Esophagus muscularis mucosa (tissue), 4 donors: Measurements from ENCODE around the gene PLP2. TPM values are rescaled to one million over a fixed set of nuclear protein-coding genes. Genes with fewer than 3 reads are reported as not detected.
"Not testable (repeated sequence)": the region's sequence is repeated elsewhere in the genome, so short reads cannot be mapped to it uniquely, and the experiment has no call there.

Experiments used
- DNase-seq: peaks from one replicate; pipeline ENCODE4 v3.0.0-alpha.2; 2017; ENCODE audit errors: extremely low spot score
- H3K27ac ChIP-seq, 4 donors: fragments of 200-600 bp; sonication (generic); replicated peaks in 1 of 4; 1 replicate in 3 of 4; 2 replicates in 1 of 4; pipeline ENCODE4 v1.5.1; 2016 to 2019; ENCODE audit warnings: mild to moderate bottlenecking in 1 of 4
- H3K27me3 ChIP-seq, 4 donors: fragments of 200-600 bp; sonication (generic); one replicate each; pipeline versions ENCODE4 v1.5.1 to v1.6.0; 2016 to 2019
- H3K36me3 ChIP-seq, 4 donors: fragments of 200-600 bp; sonication (generic); one replicate each; pipeline ENCODE4 v1.5.1; 2016 to 2019
- H3K4me1 ChIP-seq, 4 donors: fragments of 200-600 bp; sonication (generic); one replicate each; pipeline ENCODE4 v1.5.1; 2016 to 2019
- H3K4me3 ChIP-seq, 4 donors: fragments of 200-600 bp; sonication (generic); 1 replicate in 2 of 4; 2 replicates in 2 of 4; pipeline ENCODE4 v1.5.1; 2016 to 2019; ENCODE audit warnings: mild to moderate bottlenecking in 4 of 4, moderate library complexity in 1 of 4
- H3K9me3 ChIP-seq, 4 donors: fragments of 200-600 bp; sonication (generic); 1 replicate in 3 of 4; 2 replicates in 1 of 4; pipeline ENCODE4 v1.5.1; 2016 to 2019
- EP300 ChIP-seq: sonication (generic); formaldehyde crosslinking; IDR thresholded peaks from one replicate; pipeline ENCODE4 v1.6.1; 2017; ENCODE audit warnings: antibody characterized with exemption
- POLR2A ChIP-seq: fragments of 450-650 bp; IDR thresholded peaks from one replicate; pipeline ENCODE4 v1.6.1; 2017; ENCODE audit warnings: antibody characterized with exemption, moderate library complexity, mild to moderate bottlenecking, low read depth
- POLR2AphosphoS5 ChIP-seq, 2 donors: sonication (generic); formaldehyde crosslinking; IDR thresholded peaks; one replicate each; pipeline ENCODE4 v1.6.1; 2017; ENCODE audit warnings: antibody characterized with exemption in 2 of 2
- WGBS: methylation state at CpG from one replicate; pipeline ENCODE4 v1.1.5; 2018; 5-methylcytosine and 5-hydroxymethylcytosine counted together
- intact Hi-C: fragments of 100-400 bp; cut with DNase I; formaldehyde crosslinking; loops from one replicate; pipeline ENCODE4 v1.15.1; 2023
- total RNA-seq, 4 donors: library from RNA; depleted of rRNA; stranded (reverse); fragments of >200 nt; gene quantifications; one replicate each; pipeline versions ENCODE4 v1.1.0 to v1.2.1, GENCODE V29; 2016
- TF ChIP-seq, protein P1 (sequence below), 3 experiments: fragments of 200-600 bp in 2 of 3; fragments of 450-650 bp in 1 of 3; sonication (generic) in 2 of 3; IDR thresholded peaks; one replicate each; pipeline ENCODE4 v1.5.1; 2017 to 2019; ENCODE audit warnings: antibody characterized with exemption in 3 of 3, mild to moderate bottlenecking in 2 of 3, moderate library complexity in 1 of 3

Gene PLP2
- total RNA-seq, 4 donors from 2014 or later, result 55.3 to 101 (median 76.3) TPM

DNA sequence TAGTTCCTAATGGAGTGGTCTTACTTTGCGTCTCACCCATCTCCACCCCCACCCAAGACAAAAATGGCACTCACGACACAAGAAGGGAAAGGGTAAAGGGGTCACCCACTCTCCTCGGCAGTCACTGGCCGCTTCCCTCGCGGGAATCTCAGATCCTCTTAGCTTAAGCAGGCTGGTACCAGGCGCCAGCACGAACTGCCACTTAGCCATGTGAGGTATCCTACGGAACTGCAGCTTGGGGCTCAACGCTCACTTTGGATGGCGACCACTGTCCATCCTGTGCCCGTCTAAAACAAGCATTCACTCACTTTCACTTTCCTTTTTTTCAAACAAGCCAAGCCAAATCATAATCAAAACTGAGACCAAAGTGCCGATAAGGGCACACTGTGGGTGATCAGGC lies 23.8 kb upstream of the PLP2 start:
- Histone ChIP-seq H3K4me1 (no peaks in the 10 kb centered on the region), H3K27ac (no peak overlapping the region), H3K9me3 (no peaks in the 10 kb centered on the region), H3K36me3 (no peaks in the 10 kb centered on the region), H3K4me3 (no peak overlapping the region), H3K27me3 (no peaks in the 10 kb centered on the region)
- TF ChIP-seq, protein P1, sequence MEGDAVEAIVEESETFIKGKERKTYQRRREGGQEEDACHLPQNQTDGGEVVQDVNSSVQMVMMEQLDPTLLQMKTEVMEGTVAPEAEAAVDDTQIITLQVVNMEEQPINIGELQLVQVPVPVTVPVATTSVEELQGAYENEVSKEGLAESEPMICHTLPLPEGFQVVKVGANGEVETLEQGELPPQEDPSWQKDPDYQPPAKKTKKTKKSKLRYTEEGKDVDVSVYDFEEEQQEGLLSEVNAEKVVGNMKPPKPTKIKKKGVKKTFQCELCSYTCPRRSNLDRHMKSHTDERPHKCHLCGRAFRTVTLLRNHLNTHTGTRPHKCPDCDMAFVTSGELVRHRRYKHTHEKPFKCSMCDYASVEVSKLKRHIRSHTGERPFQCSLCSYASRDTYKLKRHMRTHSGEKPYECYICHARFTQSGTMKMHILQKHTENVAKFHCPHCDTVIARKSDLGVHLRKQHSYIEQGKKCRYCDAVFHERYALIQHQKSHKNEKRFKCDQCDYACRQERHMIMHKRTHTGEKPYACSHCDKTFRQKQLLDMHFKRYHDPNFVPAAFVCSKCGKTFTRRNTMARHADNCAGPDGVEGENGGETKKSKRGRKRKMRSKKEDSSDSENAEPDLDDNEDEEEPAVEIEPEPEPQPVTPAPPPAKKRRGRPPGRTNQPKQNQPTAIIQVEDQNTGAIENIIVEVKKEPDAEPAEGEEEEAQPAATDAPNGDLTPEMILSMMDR (IDR thresholded peaks at IDR 0.05), result no peak
- TF ChIP-seq EP300, result no peak
- TF ChIP-seq POLR2A, result no peak
- no peak for TF ChIP-seq POLR2AphosphoS5 (IDR thresholded peaks at IDR 0.05)
- intact Hi-C loops, result no loop called here
- whole genome bisulfite sequencing, result 92% methylated on average over 13 of the region's 13 CpGs
- DNase-seq, result no peak

GRCh38 chrX:49148390-49149100 lies 23.2 kb upstream of the PLP2 start:
- H3K4me1 ChIP-seq, H3K36me3 ChIP-seq, H3K4me3 ChIP-seq, H3K27ac ChIP-seq, intact Hi-C loops, DNase-seq, H3K27me3 ChIP-seq, H3K9me3 ChIP-seq: not testable (repeated sequence)
- WGBS, result 78% methylated on average over 20 of the region's 21 CpGs

DNA sequence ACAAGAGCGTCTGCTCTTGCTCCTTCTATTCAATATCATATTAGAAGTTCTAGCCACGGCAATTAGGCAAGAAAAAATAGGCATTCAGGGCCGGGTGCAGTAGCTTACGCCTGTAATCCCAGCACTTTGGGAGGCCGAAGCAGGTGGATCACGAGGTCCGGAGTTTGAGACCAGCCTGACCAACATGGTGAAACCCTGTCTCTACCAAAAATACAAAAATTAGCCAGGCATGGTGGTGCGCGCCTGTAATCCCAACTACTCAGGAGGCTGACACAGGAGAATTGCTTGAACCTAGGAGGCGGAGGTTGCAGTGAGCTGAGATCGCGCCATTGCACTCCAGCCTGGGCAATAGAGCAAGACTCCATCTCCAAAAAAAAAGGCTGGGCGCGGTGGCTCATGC lies 22.4 kb upstream of the PLP2 start:
- H3K27ac ChIP-seq, H3K27me3 ChIP-seq, H3K36me3 ChIP-seq, H3K4me3 ChIP-seq, intact Hi-C loops, DNase-seq, H3K4me1 ChIP-seq, H3K9me3 ChIP-seq: not testable (repeated sequence)
- 86% methylated on average over 13 of the region's 14 CpGs for WGBS

DNA sequence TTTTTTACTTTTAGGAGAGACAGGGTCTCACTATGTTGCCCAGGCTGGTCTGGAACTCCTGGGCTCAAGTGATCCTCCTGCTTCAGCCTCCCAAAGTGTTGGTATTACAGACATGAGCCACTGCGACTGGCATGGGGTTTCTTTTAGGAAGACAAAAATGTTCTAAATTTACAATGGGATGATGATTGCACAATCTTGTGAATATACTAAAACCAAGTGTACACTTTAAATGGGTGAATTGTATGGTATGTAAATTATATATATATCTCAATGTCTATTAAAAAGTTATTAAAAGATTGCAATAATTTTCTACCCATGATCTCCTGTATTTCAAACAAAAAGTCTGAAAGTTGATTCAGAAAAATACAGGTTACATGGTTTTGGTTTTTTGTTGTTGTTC lies 18.2 kb upstream of the PLP2 start:
- 85% methylated on average over 1 of the region's 1 CpG for WGBS
- intact Hi-C loops, result no loop called here
- TF ChIP-seq EP300 (no peak), POLR2A (no peak), POLR2AphosphoS5 (IDR thresholded peaks at IDR 0.05) (no peak)
- TF ChIP-seq, protein P1 (IDR thresholded peaks at IDR 0.05), result no peak
- no peak overlapping the region for H3K27ac ChIP-seq
- H3K27me3 ChIP-seq, result no peaks in the 10 kb centered on the region
- H3K36me3 ChIP-seq, result no peaks in the 10 kb centered on the region
- no peak overlapping the region for H3K4me3 ChIP-seq
- DNase-seq, result no peak
- no peaks in the 10 kb centered on the region for H3K9me3 ChIP-seq
- H3K4me1 ChIP-seq, result peaks cover 0 to 9% (median 7%) of the 10 kb centered on the region in 4 donors

- H3K9me3 ChIP-seq, result no peaks in the 10 kb centered on the region
- H3K27ac ChIP-seq, result peak overlapping the region; percentile 90 to 94 (median 92)
- H3K4me3 ChIP-seq, result peak overlapping the region; percentile 53 to 67 (median 57)
- no peaks in the 10 kb centered on the region for H3K36me3 ChIP-seq
- H3K27me3 ChIP-seq, result no peaks in the 10 kb centered on the region
- intact Hi-C loops, result no loop called here
- H3K4me1 ChIP-seq, result peaks cover 0 to 9% (median 7%) of the 10 kb centered on the region in 4 donors
- DNase-seq, result no peak
- TF ChIP-seq POLR2AphosphoS5 (IDR thresholded peaks at IDR 0.05), result peak in 1 of 2 donors; percentile 38
- no peak for TF ChIP-seq POLR2A
- TF ChIP-seq, protein P1 (IDR thresholded peaks at IDR 0.05), result no peak
- 47% methylated on average over 18 of the region's 18 CpGs for WGBS
Observed at GRCh38 chrX:49155243-49155899, 16.3 kb upstream of the PLP2 start.
